Spinal cord (tissue), 10 donors: ENCODE data around the gene NES. TPM values are rescaled to one million over a fixed set of nuclear protein-coding genes. Genes with fewer than 3 reads are reported as not detected.

Experiments used
- DNase-seq, 6 donors: peaks; one replicate each; pipeline versions ENCODE4 v3.0.0 to v3.0.0-alpha.2; 2013 to 2015; ENCODE audit warnings: low spot score in 6 of 6, low read depth in 4 of 6
- H3K27ac ChIP-seq: one replicate; pipeline ENCODE4 v1.5.1; 2013; ENCODE audit warnings: low read depth, low read length, control low read depth
- H3K27me3 ChIP-seq: one replicate; pipeline ENCODE4 v1.6.1; 2013; ENCODE audit warnings: low read length; ENCODE audit not compliant: control insufficient read depth, insufficient read depth
- H3K36me3 ChIP-seq: one replicate; pipeline ENCODE4 v1.6.1; 2013; ENCODE audit warnings: low read length; ENCODE audit not compliant: control insufficient read depth, insufficient read depth
- H3K4me1 ChIP-seq: one replicate; pipeline ENCODE4 v1.6.1; 2013; ENCODE audit warnings: low read length; ENCODE audit not compliant: control insufficient read depth, insufficient read depth
- H3K4me3 ChIP-seq: one replicate; pipeline ENCODE4 v1.5.1; 2013; ENCODE audit warnings: low read depth, low read length, control low read depth
- H3K9me3 ChIP-seq: one replicate; pipeline ENCODE4 v1.6.1; 2013; ENCODE audit warnings: low read length; ENCODE audit not compliant: control insufficient read depth, insufficient read depth
- WGBS: methylation state at CpG from one replicate; pipeline ENCODE4 v1.1.5; 2013; ENCODE audit warnings: missing lambda C conversion rate; ENCODE audit not compliant: insufficient coverage; 5-methylcytosine and 5-hydroxymethylcytosine counted together
- polyA plus RNA-seq, 2 donors: library from polyadenylated mRNA; unstranded; fragments of 120-200 nt; gene quantifications; one replicate each; pipeline ENCODE4 v1.2.1, GENCODE V29; 2013; ENCODE audit not compliant: insufficient read length in 2 of 2
- total RNA-seq, 2 donors: library from RNA; depleted of rRNA in 1 of 2; stranded (reverse); fragments of 120-200 nt in 1 of 2; fragments of >200 nt in 1 of 2; gene quantifications; one replicate each; pipeline versions ENCODE4 v1.2.3 to v1.2.4, GENCODE V29; 2013 to 2014
- donor health status: healthy.

NES gene
- total and polyA plus RNA-seq, 4 donors, result 37.9 to 111 (median 79.4) TPM

DNA sequence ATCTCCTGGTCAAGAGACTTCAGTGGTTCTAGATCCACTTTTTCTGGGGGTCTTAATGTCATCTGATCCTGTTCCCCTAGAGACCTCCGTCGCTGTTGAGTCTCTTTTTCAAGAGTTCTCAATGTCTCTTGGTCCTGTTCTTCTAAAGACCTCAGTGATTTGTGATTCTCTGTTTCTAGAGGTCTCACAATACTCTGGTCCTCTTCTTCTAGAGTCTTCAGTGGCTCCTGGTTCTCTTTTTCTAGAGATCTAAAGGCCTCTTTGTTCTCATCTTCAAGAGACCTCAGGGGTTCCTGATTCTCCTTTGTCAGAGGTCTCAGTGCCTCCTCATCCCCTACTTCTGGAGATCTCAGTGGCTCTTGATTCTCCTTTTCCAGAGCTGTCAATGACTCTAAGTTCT lies 5.4 kb downstream of the NES start:
- H3K4me3 ChIP-seq, result no peak overlapping the region
- H3K36me3 ChIP-seq, result peaks cover 41% of the 10 kb centered on the region
- H3K9me3 ChIP-seq, result no peaks in the 10 kb centered on the region
- H3K4me1 ChIP-seq, result peaks cover 86% of the 10 kb centered on the region
- no peak for DNase-seq
- WGBS, result 90% methylated on average over 2 of the region's 2 CpGs
- peaks cover 4% of the 10 kb centered on the region for H3K27me3 ChIP-seq
- no peak overlapping the region for H3K27ac ChIP-seq

DNA sequence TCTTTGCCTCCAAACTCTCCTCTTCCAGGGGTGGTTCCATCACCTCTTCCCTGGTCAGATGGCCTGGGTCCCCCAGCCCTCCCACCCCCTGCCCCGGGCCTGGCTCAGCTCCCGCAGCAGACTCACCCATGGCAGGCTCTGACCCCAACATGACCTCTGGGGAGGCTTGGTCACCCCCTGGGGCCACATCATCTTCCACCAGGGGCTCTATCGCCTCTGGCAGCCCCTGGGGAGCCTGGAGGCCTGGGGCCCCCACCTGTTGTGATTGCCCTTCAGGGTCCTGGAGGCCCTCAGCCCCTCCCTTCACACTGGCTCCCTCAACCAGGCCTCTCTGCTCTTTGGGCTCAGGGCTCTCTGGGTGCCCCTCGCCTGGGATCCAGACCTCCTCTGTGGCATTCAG lies 6.4 kb downstream of the NES start:
- H3K27me3 ChIP-seq, result no peaks in the 10 kb centered on the region
- WGBS, result 47% methylated on average over 3 of the region's 4 CpGs
- peaks cover 42% of the 10 kb centered on the region for H3K36me3 ChIP-seq
- H3K4me1 ChIP-seq, result peaks cover 86% of the 10 kb centered on the region
- no peaks in the 10 kb centered on the region for H3K9me3 ChIP-seq
- no peak overlapping the region for H3K4me3 ChIP-seq
- no peak for DNase-seq
- peak overlapping the region; percentile 16 for H3K27ac ChIP-seq

DNA sequence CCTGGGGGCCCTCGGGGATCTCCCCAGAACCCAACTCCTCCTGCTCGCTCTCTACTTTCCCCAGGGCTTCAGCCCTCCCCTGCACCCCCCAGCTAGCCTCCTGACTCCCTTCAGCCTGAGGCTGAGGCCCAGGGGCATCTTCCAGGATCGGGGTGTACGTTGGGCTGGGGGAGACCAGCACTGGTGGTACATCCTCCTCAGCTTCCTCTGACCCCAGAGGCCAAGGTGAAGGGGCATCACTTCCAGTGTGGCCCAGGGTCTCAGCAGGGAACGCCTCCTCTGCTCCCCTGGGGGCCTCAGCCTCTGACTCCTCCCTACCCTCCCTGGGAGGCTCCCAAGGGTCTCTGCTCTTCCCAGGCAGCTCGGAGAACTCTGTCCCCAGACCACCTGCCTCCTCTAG lies 6.8 kb downstream of the NES start:
- Histone ChIP-seq H3K27me3 (no peaks in the 10 kb centered on the region), H3K36me3 (peaks cover 43% of the 10 kb centered on the region), H3K27ac (no peak overlapping the region), H3K9me3 (no peaks in the 10 kb centered on the region), H3K4me3 (no peak overlapping the region), H3K4me1 (peaks cover 86% of the 10 kb centered on the region)
- 82% methylated on average over 6 of the region's 6 CpGs for WGBS
- no peak for DNase-seq

DNA sequence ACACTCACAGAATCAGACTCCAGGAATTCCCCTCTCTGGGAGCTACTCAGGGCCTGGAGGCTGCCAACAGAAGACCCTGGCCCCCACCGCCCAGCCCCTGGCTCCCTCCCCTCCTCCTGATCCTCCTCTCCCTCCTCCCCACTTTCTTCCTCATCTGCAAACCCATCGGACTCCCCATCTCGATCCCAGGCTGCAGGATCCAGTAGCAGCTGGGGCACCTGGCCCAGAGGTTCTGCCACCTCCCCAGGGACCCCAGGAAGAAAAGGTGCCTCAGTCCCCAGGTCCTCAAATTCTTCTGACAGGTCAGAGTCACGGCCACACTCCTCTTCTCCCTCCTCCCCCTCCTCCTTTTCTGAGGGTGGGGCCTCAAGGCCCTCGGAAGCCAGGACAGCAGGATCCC lies 7.4 kb downstream of the NES start:
- Histone ChIP-seq H3K4me3 (no peak overlapping the region), H3K27ac (no peak overlapping the region), H3K9me3 (no peaks in the 10 kb centered on the region), H3K4me1 (peaks cover 86% of the 10 kb centered on the region), H3K27me3 (no peaks in the 10 kb centered on the region), H3K36me3 (peaks cover 39% of the 10 kb centered on the region)
- no peak for DNase-seq
- WGBS, result 27% methylated on average over 3 of the region's 5 CpGs

DNA sequence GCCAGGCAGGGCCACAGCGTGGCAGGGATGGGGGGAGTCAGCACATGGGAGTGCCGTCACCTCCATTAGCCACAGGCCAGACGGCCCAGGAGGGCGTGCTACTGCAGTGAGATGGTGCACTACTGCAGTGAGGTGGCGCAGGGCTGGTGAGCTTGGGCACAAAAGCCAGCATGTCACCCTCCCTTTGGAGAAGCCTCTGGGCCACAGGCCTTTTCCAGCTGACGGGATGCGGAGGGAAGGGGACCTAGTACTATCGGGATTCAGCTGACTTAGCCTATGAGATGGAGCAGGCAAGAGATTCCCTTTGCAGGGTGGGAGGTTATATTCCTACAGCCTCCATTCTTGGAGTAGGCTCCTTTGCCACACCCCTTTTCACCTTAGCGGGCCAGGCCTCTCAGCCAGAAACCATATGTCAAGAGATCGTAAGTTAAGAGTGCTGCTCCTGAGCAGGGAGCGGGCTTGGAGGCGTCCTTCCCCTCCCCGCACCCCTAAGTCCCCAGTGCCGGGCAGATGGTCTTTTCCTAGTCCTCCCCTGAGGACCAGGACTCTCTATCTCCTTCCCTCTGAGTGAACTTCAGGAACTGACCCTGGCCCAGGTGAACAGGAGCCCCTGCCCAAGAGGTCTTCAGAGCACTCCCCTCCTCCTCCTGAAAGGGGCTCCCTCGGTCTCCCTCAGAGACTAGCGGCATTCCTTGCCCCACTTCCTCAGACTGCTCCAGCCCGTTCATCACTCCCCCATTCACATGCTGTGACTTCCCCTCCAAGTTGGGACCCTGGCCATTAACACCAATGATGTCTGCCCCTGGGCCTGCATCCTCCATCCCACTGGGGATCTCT lies 8.2 kb downstream of the NES start:
- H3K4me3 ChIP-seq, result no peak overlapping the region
- H3K36me3 ChIP-seq, result peaks cover 32% of the 10 kb centered on the region
- H3K27ac ChIP-seq, result peak overlapping the region; percentile 73
- no peaks in the 10 kb centered on the region for H3K27me3 ChIP-seq
- H3K4me1 ChIP-seq, result peaks cover 86% of the 10 kb centered on the region
- DNase-seq, result no peak
- WGBS, result 57% methylated on average over 10 of the region's 17 CpGs
- no peaks in the 10 kb centered on the region for H3K9me3 ChIP-seq

DNA sequence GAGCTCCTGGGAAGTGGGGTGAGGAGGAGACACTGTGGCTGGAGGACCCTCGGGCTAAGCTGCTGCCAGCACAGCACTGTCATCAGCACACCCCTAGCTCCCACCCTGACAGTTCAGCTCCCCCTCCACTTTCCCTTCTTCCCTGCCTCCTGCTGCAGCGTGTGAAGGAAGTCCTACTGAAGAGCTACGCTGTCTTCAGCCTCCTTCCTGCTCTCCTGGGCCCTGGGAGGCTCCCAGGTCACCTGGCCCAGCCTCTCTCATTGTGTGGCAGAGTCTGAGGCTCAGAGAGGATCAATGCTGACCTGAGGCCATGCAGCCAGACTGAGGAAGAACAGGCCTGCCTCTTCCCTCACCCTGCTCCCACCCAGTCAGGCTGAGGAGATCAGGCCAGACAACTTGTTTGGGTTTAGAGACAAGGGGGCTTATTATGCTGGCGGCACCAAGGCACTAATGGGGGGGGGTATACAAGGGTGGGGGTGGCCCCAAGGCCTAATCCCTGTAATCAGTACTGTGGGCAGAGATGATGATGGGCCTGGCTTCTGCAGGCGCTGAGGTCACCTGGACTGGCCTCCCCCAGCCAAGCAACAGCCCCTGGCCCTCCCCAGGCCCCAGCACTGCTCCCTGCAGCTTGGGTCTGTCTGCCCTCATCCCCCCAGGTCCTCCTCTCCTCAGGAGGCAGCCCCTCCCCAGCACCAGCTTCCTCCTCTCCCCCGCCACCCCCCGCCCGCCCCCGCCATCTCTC lies 9.1 kb downstream of the NES start:
- DNase-seq, result no peak
- H3K27me3 ChIP-seq, result no peaks in the 10 kb centered on the region
- no peaks in the 10 kb centered on the region for H3K9me3 ChIP-seq
- WGBS, result 40% methylated on average over 3 of the region's 9 CpGs
- H3K4me1 ChIP-seq, result peaks cover 86% of the 10 kb centered on the region
- H3K27ac ChIP-seq, result peak overlapping the region; percentile 91
- H3K36me3 ChIP-seq, result peaks cover 28% of the 10 kb centered on the region
- H3K4me3 ChIP-seq, result no peak overlapping the region

DNA sequence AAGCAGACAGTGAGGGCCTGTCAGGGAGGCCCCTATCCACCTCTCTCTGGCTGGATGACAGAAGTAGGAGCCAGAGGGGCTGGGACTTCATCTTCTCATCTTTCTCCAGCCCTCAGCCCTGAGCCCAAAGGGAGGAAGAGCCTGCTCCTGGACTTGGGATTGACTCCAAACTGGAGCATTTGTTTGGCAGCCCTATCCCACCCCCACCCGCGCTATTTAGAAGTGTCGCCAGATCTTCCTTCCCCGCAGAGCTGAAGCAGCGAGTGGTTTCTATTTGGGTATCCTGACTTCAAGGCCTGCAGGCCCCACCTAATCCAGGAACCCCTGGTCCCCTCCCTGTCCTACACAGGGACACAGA lies 9.6 kb downstream of the NES start:
- Histone ChIP-seq H3K36me3 (peaks cover 28% of the 10 kb centered on the region), H3K4me3 (no peak overlapping the region), H3K9me3 (no peaks in the 10 kb centered on the region), H3K4me1 (peaks cover 86% of the 10 kb centered on the region), H3K27ac (peak overlapping the region; percentile 91), H3K27me3 (no peaks in the 10 kb centered on the region)
- peak in 2 of 6 donors; percentile 65 to 89 for DNase-seq
- 6% methylated on average over 3 of the region's 5 CpGs for WGBS

DNA sequence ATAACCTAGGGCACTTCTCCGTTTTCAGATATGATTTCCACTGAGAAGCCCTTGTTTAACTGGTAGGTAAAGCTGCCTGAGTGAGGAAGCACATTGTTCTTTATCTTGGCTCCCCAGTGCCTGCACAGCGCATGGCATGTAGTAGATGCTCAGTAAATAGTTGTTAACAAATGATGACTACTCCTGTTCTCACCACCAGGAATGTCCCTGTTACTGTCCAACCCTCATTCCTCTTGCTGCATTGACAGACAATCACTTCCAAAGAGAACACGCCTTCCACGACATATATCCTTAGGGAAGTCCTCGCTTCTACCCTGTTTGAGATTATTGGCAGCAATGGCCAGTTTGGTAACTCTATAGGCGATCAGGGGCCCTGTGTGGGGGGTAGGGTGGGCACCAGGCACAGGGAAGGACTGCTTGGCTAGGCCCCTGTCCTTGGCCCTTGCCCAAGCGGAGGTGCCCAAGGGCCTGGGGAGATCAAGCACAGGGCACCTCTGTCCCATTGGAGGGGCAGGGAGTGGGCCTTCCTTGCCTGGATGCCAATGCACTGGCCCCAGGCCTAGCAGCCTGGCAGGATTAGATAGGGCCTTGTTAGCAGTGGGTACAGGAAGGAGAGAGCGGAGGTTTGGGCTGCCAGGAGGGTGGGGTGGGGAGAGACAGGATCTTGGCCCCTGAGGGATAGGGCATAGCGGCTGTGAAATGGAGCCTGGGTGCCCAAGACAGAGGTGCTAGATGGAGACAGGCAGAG lies 10.2 kb downstream of the NES start:
- Histone ChIP-seq H3K4me3 (no peak overlapping the region), H3K4me1 (peaks cover 90% of the 10 kb centered on the region), H3K9me3 (no peaks in the 10 kb centered on the region), H3K27me3 (no peaks in the 10 kb centered on the region), H3K36me3 (peaks cover 29% of the 10 kb centered on the region), H3K27ac (peak overlapping the region; percentile 91)
- WGBS, result 74% methylated on average over 5 of the region's 9 CpGs
- DNase-seq, result no peak

DNA sequence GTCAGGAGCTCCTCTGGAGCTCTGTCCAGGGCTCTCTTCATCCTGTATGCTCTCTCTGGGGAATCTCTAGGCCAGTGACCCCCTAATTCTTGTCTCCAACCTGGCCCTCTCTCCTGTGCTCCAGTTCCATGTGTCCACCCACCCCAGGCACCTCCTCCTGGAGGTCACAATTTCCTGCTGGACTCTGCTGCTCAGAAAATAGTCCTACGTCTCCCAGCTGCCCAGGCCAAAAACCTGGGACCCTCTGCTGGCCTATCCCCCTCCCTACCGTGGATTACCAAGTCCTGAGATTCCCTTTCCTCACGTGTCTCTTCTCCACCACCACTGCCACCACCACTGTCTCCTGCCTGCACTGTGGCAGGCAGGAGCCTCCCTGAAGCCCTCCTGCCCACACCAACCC lies 11.7 kb downstream of the NES start:
- Histone ChIP-seq H3K4me1 (peaks cover 98% of the 10 kb centered on the region), H3K4me3 (no peak overlapping the region), H3K9me3 (no peaks in the 10 kb centered on the region), H3K27me3 (no peaks in the 10 kb centered on the region), H3K36me3 (peaks cover 32% of the 10 kb centered on the region), H3K27ac (peak overlapping the region; percentile 26)
- 59% methylated on average over 3 of the region's 3 CpGs for WGBS
- no peak for DNase-seq
